AG04450 (cell line): ENCODE measurements around the gene COL5A3. TPM values are rescaled to one million over a fixed set of nuclear protein-coding genes. Genes with fewer than 3 reads are reported as not detected.
A peak's percentile ranks its signal among the peaks of the same experiment; 100 is the strongest.
"Not testable (repeated sequence)": the region's sequence is repeated elsewhere in the genome, so short reads cannot be mapped to it uniquely, and the experiment has no call there.

Experiments
- CTCF ChIA-PET: fragments of 300-600, 350-600 bp; formaldehyde crosslinking; extraction: SDS; loops from one replicate; lab custom pipeline; 2022; ENCODE audit warnings: antibody characterized with exemption, inconsistent platforms; lab: Charles Lee
- POLR2A ChIA-PET: fragments of 350-600 bp; formaldehyde crosslinking; extraction: SDS; loops from one replicate; lab custom pipeline; 2021; ENCODE audit warnings: antibody characterized with exemption, inconsistent platforms; lab: Yijun Ruan, JAX
- DNase-seq: peaks from one replicate; pipeline ENCODE4 v3.0.0-alpha.2; 2011; ENCODE audit warnings: low read depth, low spot score
- H3K27ac ChIP-seq: one replicate; pipeline ENCODE4 v1.5.1; 2012; ENCODE audit warnings: low read depth, low read length, control low read depth
- H3K27me3 ChIP-seq: one replicate; pipeline ENCODE4 v1.6.0; 2012; ENCODE audit warnings: low read length; ENCODE audit not compliant: control insufficient read depth, insufficient read depth
- H3K4me3 ChIP-seq: 2 replicates; pipeline ENCODE4 v1.5.1; 2011; ENCODE audit warnings: mild to moderate bottlenecking, low read depth, low read length, control low read depth
- H3K9me3 ChIP-seq: 2 replicates; pipeline ENCODE4 v1.5.1; 2012; ENCODE audit warnings: low read length; ENCODE audit not compliant: control insufficient read depth, insufficient read depth
- CTCF ChIP-seq: IDR thresholded peaks from 2 replicates; pipeline ENCODE4 v1.5.1; 2011; ENCODE audit warnings: low read depth, low read length, control low read depth, inconsistent platforms
- polyA plus RNA-seq: library from polyadenylated mRNA; depleted of rRNA; stranded (reverse); fragments of >200 nt; gene quantifications from 2 replicates; pipeline ENCODE4 v1.2.3, GENCODE V29; 2011

The COL5A3 gene
- polyA plus RNA-seq, 1 experiment = 1.6 TPM

GRCh38 chr19:9953802-9954542 lies 56.3 kb downstream of the COL5A3 start:
- ChIA-PET POLR2A (no interaction called here), CTCF (interaction anchor here (1.0 to 1.3 kb wide), 2 partner anchors 21 to 46 kb away, joined by 3 read pairs; no protein-coding TSS in a partner anchor)
- Histone ChIP-seq H3K9me3 (no peaks in the 10 kb centered on the region), H3K27me3 (no peaks in the 10 kb centered on the region), H3K4me3 (no peak overlapping the region), H3K27ac (no peak overlapping the region)
- no peak for DNase-seq
- TF ChIP-seq CTCF = no peak

- TF ChIP-seq CTCF = no peak
- POLR2A ChIA-PET = no interaction called here
- no peaks in the 10 kb centered on the region for H3K9me3 ChIP-seq
- CTCF ChIA-PET = interaction anchor here (1.6 kb wide), 1 partner anchor 48 kb away, joined by 8 read pairs; no protein-coding TSS in a partner anchor
- no peak overlapping the region for H3K4me3 ChIP-seq
- DNase-seq = no peak
- H3K27me3 ChIP-seq = no peaks in the 10 kb centered on the region
- H3K27ac ChIP-seq = no peak overlapping the region
These were observed 58.0 kb downstream of the COL5A3 start for GRCh38 chr19:9952276-9952675.

DNA sequence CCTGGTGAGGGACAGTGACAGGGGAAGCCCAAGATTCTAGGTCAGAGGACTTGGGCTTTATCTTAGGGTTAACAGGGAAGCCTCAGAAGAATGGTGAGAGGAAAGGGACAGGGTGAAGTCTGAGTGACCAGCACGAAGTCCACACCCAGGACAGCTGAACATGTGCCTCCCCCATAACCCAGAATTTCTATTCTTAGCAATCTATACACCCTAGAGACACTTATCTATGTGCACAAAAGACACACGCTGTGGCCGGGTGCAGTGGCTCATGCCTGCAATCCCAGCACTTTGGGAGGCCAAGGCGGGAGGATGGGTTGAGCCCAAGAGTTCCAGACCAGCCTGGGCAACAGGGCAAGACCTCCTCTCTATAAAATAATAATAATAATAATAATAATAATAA lies 62.9 kb downstream of the COL5A3 start:
- Histone ChIP-seq H3K27me3 (no peaks in the 10 kb centered on the region), H3K9me3 (peaks cover 1% of the 10 kb centered on the region; the same call in 1 of the 2 replicates), H3K27ac (no peak overlapping the region), H3K4me3 (no peak overlapping the region)
- TF ChIP-seq CTCF = no peak
- ChIA-PET CTCF (no interaction called here), POLR2A (interaction anchor here (0.6 to 0.7 kb wide), 3 partner anchors 11 to 1652 kb away, joined by 5 to 10 read pairs (median 6); no protein-coding TSS in a partner anchor)
- no peak for DNase-seq

DNA sequence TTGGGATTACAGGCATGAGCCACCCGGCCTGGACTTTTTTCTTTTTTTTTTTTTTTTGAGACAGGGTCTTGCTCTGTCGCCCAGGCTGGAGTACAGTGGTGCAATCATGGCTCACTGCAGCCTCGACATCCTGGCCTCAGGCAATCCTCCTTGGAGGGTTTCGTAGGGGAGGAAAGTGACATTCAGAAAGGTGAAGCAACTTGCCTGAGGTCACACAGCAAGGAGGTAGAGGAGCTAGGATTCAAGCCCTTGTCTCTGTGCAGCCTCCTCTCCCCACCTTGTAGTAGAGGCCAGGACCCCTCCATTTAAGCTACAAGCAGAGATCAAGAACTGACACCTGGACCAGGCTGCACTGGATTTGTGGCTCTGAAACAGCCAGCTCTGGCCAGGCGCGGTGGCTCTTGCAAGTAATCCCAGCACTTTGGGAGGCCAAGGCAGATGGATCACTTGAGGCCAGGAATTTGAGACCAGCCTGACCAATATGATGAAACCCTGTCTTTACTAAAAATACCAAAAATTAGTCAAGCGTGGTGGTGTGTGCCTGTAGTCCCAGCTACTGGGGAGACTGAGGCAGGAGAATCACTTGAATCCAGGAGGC lies 63.7 kb downstream of the COL5A3 start:
- POLR2A ChIA-PET = interaction anchor here (0.6 to 0.7 kb wide), 2 partner anchors 11 to 1651 kb away, joined by 4 to 10 read pairs; no protein-coding TSS in a partner anchor
- CTCF ChIA-PET = interaction anchor here (0.6 to 3.7 kb wide), 3 partner anchors 10 to 293 kb away, joined by 3 to 28 read pairs (median 5); no protein-coding TSS in a partner anchor

DNA sequence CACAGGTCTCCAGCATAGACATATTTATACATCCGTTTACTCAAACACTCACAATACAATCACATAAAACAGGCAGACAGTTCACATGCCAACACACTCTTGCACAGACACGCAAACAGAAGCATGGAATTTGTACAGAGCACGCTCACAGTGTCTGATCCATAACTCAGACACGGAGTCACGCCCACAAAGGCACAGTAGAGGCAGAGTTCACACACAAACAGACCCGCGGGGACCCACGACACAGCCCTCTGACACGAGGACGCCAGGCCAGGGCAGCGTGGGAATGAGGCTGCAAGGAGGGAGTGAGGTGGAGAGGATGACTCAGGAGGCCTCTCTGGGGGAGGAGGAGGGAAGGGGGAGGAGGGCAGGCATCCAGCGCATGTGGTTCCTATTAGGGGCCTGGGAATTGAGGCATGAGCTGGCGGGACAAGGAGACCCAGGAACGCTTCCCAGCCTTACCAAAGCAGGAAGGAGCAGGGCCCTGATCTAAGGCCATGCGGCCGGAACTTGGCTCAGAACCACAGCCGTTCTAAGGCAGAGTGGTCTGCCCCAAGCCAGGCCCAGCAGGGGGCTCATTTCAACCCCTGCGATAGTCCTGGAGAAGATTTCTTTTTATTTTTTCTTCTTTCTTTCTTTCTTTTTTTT lies 64.9 kb downstream of the COL5A3 start:
- no peaks in the 10 kb centered on the region for H3K27me3 ChIP-seq
- peak overlapping the region; percentile 47 for H3K4me3 ChIP-seq
- H3K9me3 ChIP-seq = peaks cover 9% of the 10 kb centered on the region; the same call in 1 of the 2 replicates
- peak overlapping the region; percentile 98 for H3K27ac ChIP-seq
- TF ChIP-seq CTCF = peak; percentile 42
- ChIA-PET POLR2A (interaction anchor here (0.7 to 1.4 kb wide), 3 partner anchors 9 to 13 kb away, joined by 3 to 4 read pairs (median 4); no protein-coding TSS in a partner anchor), CTCF (interaction anchor here (0.6 to 3.7 kb wide), 6 partner anchors 12 to 295 kb away, joined by 3 to 28 read pairs (median 3); no protein-coding TSS in a partner anchor)
- DNase-seq = peak; percentile 97

More for the DNA sequence above, 63.7 kb downstream of the COL5A3 start:
- not testable (repeated sequence) for H3K27me3 ChIP-seq, H3K27ac ChIP-seq, DNase-seq, H3K9me3 ChIP-seq, H3K4me3 ChIP-seq
